SK-N-SH (cell line): ENCODE results near the gene EYA2. TPM values are rescaled to one million over a fixed set of nuclear protein-coding genes. Genes with fewer than 3 reads are reported as not detected.

ENCODE experiments used
- CTCF ChIA-PET: fragments of 300-600, 350-600 bp; formaldehyde crosslinking; extraction: SDS; loops from one replicate; lab custom pipeline; 2021; lab: Yijun Ruan, JAX
- POLR2A ChIA-PET: fragments of 350-600 bp; sonication (Branson Sonifier 250); formaldehyde crosslinking; extraction: SDS; loops from one replicate; lab custom pipeline; 2020; ENCODE audit warnings: antibody characterized with exemption, inconsistent platforms; lab: Yijun Ruan, JAX
- DNase-seq: peaks from one replicate; pipeline ENCODE4 v3.0.0; 2012
- H2AFZ ChIP-seq: fragments of 200-600 bp; sonication (generic); 2 replicates; pipeline ENCODE4 v1.8.1; 2016; ENCODE audit warnings: antibody characterized with exemption, mild to moderate bottlenecking, low read depth
- H3F3A ChIP-seq: fragments of 200-600 bp; sonication (generic); replicated peaks from 2 replicates; pipeline ENCODE3; 2016; ENCODE audit warnings: antibody characterized with exemption, mild to moderate bottlenecking; ENCODE audit not compliant: insufficient read depth
- H3K27ac ChIP-seq, 2 experiments: fragments of 200-500 bp in 1 of 2; fragments of 200-600 bp in 1 of 2; sonication (Bioruptor generic) in 1 of 2; sonication (generic), shearing (Covaris generic) in 1 of 2; 2 replicates each; pipeline versions ENCODE4 v1.5.1 to v1.6.1; 2014 to 2016; ENCODE audit warnings: low read depth in 2 of 2, inconsistent platforms in 1 of 2, low read length in 1 of 2, mild to moderate bottlenecking in 1 of 2, mixed read lengths in 1 of 2
- H3K27me3 ChIP-seq: fragments of 200-600 bp; sonication (generic), shearing (Covaris generic); 2 replicates; pipeline ENCODE4 v1.6.1; 2016; ENCODE audit warnings: mixed run types; ENCODE audit not compliant: insufficient read depth
- H3K36me3 ChIP-seq, 2 experiments: fragments of 200-500 bp in 1 of 2; fragments of 200-600 bp in 1 of 2; sonication (Bioruptor generic) in 1 of 2; sonication (generic) in 1 of 2; replicated peaks in 1 of 2; 2 replicates each; pipeline versions ENCODE3 to v1.5.1; 2014 to 2016; ENCODE audit warnings: low read length in 1 of 2, mild to moderate bottlenecking in 1 of 2; ENCODE audit not compliant: insufficient read depth in 2 of 2, control insufficient read depth in 1 of 2
- H3K4me1 ChIP-seq, 2 experiments: fragments of 200-500 bp in 1 of 2; fragments of 200-600 bp in 1 of 2; sonication (Bioruptor generic) in 1 of 2; sonication (generic), shearing (Covaris generic) in 1 of 2; 2 replicates each; pipeline versions ENCODE4 v1.5.1 to v1.6.1; 2014 to 2016; ENCODE audit warnings: low read depth in 1 of 2, low read length in 1 of 2, mixed run types in 1 of 2; ENCODE audit not compliant: insufficient read depth in 2 of 2, control insufficient read depth in 1 of 2
- H3K4me2 ChIP-seq: fragments of 200-600 bp; sonication (generic), shearing (Covaris generic); 2 replicates; pipeline ENCODE4 v1.6.1; 2017; ENCODE audit warnings: mixed run types
- H3K4me3 ChIP-seq, 2 experiments: fragments of 200-500 bp in 1 of 2; fragments of 200-600 bp in 1 of 2; sonication (Bioruptor generic) in 1 of 2; sonication (generic), shearing (Covaris generic) in 1 of 2; 2 replicates each; pipeline versions ENCODE4 v1.5.1 to v1.8.1; 2014 to 2016; ENCODE audit warnings: low read depth in 2 of 2, inconsistent platforms in 1 of 2, low read length in 1 of 2, mild to moderate bottlenecking in 1 of 2, mixed read lengths in 1 of 2, moderate library complexity in 1 of 2
- H3K79me2 ChIP-seq: fragments of 200-600 bp; sonication (generic); 2 replicates; pipeline ENCODE4 v1.8.1; 2017; ENCODE audit warnings: mild to moderate bottlenecking; ENCODE audit not compliant: insufficient read depth
- H3K9ac ChIP-seq: fragments of 200-600 bp; sonication (generic); 2 replicates; pipeline ENCODE4 v1.6.1; 2017; ENCODE audit warnings: mixed run types
- H3K9me2 ChIP-seq: fragments of 200-600 bp; sonication (generic); 2 replicates; pipeline ENCODE4 v1.6.1; 2017; ENCODE audit warnings: mixed run types
- H3K9me3 ChIP-seq: fragments of 200-600 bp; sonication (generic); 2 replicates; pipeline ENCODE4 v1.6.1; 2017; ENCODE audit warnings: mixed run types, mild to moderate bottlenecking, moderate library complexity
- H4K20me1 ChIP-seq: fragments of 200-600 bp; sonication (generic); 2 replicates; pipeline ENCODE4 v1.6.1; 2017; ENCODE audit warnings: mild to moderate bottlenecking, mixed run types; ENCODE audit not compliant: insufficient read depth
- EP300 ChIP-seq, 2 experiments: IDR thresholded peaks; 2 replicates each; pipeline versions ENCODE4 v1.4.0 to v1.6.1; 2012; ENCODE audit warnings: borderline replicate concordance in 1 of 2, low read depth in 1 of 2, low read length in 1 of 2
- FOXM1 ChIP-seq: IDR thresholded peaks from 2 replicates; pipeline ENCODE4 v1.4.0; 2012; ENCODE audit warnings: low read depth, mild to moderate bottlenecking
- GABPA ChIP-seq: IDR thresholded peaks from 2 replicates; pipeline ENCODE4 v1.4.0; 2012; ENCODE audit warnings: low read depth, mild to moderate bottlenecking
- JUND ChIP-seq: IDR thresholded peaks from 2 replicates; pipeline ENCODE4 v1.4.0; 2012
- NFIC ChIP-seq: IDR thresholded peaks from 2 replicates; pipeline ENCODE4 v1.4.0; 2012; ENCODE audit warnings: borderline replicate concordance
- NRF1 ChIP-seq: IDR thresholded peaks from 2 replicates; pipeline ENCODE4 v1.6.1; 2012; ENCODE audit warnings: low read depth, mild to moderate bottlenecking, low read length
- PBX3 ChIP-seq: IDR thresholded peaks from 2 replicates; pipeline ENCODE4; 2012
- POLR2AphosphoS5 ChIP-seq: IDR thresholded peaks from 2 replicates; pipeline ENCODE4 v1.6.1; 2012; ENCODE audit warnings: low read depth, low read length
- TCF12 ChIP-seq: IDR thresholded peaks from 2 replicates; pipeline ENCODE4 v1.4.0; 2012
- YY1 ChIP-seq: IDR thresholded peaks from 2 replicates; pipeline ENCODE4 v1.4.0; 2012; ENCODE audit warnings: low read depth, mild to moderate bottlenecking
- WGBS: methylation state at CpG from one replicate; pipeline ENCODE4 v1.1.6; 2017; ENCODE audit warnings: low lambda C conversion rate; 5-methylcytosine and 5-hydroxymethylcytosine counted together
- polyA plus RNA-seq, 3 experiments: library from polyadenylated mRNA; depleted of rRNA; stranded (reverse); fragments of >200 nt; gene quantifications; 2 replicates each; pipeline ENCODE4 v1.2.3, GENCODE V29; 2012
- TF ChIP-seq, protein P1 (sequence below): IDR thresholded peaks from 2 replicates; pipeline ENCODE4 v1.6.1; 2012; ENCODE audit warnings: mild to moderate bottlenecking, low read depth, low read length, moderate library complexity
- TF ChIP-seq, protein P2 (sequence below): IDR thresholded peaks from 2 replicates; pipeline ENCODE4 v1.4.0; 2012; ENCODE audit warnings: low read depth
- TF ChIP-seq, protein P3 (sequence below): IDR thresholded peaks from 2 replicates; pipeline ENCODE4 v1.4.0; 2012; ENCODE audit warnings: low read depth, borderline replicate concordance

EYA2 gene
- polyA plus RNA-seq, 1 of the 3 experiments (the other 2 are of a cell fraction) = 0.05 TPM

DNA sequence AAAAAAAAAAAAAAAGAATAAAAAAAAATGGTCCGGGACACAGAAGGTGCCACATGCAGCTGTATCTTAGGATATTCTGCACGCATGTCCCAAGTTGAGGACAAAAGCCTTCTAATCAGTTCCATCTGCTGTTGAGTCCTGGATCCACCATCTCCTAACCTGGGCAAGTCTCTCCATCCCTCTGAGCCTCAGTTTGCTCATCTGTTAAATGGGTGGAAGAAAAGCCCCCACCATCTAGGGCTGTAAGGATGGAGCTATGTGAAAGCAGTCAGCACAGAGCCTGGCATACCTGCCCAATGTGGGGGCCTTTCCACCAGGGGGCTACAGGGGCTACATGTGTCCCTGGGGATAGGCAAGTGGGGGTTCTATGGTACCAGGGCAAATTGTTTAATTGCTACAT, 253.4 kb downstream of the EYA2 start (continued):
- TF ChIP-seq PBX3 (no peak), NRF1 (no peak), YY1 (no peak), NFIC (no peak)

GRCh38 chr20:47149939-47150338, 255.3 kb downstream of the EYA2 start:
- no peaks in the 10 kb centered on the region for H4K20me1 ChIP-seq
- no peak for DNase-seq
- peaks cover 3% of the 10 kb centered on the region for H3F3A ChIP-seq
- no peaks in the 10 kb centered on the region for H3K9me2 ChIP-seq
- WGBS = 88% methylated on average over 5 of the region's 5 CpGs
- H3K4me2 ChIP-seq = no peak overlapping the region
- H3K27ac ChIP-seq = no peak overlapping the region
- no peaks in the 10 kb centered on the region for H3K27me3 ChIP-seq
- no peak overlapping the region for H2AFZ ChIP-seq
- H3K9ac ChIP-seq = no peak overlapping the region
- H3K4me3 ChIP-seq = no peak overlapping the region
- CTCF ChIA-PET = interaction anchor here (0.6 to 11.7 kb wide), 13 partner anchors 9 to 427 kb away, joined by 3 to 163 read pairs (median 4); no protein-coding TSS in a partner anchor
- peaks cover 5 to 8% of the 10 kb centered on the region in 2 experiments; a peak in 1 of 4 replicates for H3K4me1 ChIP-seq
- no peaks in the 10 kb centered on the region for H3K79me2 ChIP-seq
- POLR2A ChIA-PET = no interaction called here
- TF ChIP-seq POLR2AphosphoS5 (no peak), EP300 (IDR thresholded peaks at IDR 0.05; ENCODE audit: borderline replicate concordance in 1 of 2, low read depth in 1 of 2, low read length in 1 of 2) (no peak), FOXM1 (no peak), GABPA (no peak), TCF12 (no peak), JUND (no peak)
- TF ChIP-seq, protein P1, sequence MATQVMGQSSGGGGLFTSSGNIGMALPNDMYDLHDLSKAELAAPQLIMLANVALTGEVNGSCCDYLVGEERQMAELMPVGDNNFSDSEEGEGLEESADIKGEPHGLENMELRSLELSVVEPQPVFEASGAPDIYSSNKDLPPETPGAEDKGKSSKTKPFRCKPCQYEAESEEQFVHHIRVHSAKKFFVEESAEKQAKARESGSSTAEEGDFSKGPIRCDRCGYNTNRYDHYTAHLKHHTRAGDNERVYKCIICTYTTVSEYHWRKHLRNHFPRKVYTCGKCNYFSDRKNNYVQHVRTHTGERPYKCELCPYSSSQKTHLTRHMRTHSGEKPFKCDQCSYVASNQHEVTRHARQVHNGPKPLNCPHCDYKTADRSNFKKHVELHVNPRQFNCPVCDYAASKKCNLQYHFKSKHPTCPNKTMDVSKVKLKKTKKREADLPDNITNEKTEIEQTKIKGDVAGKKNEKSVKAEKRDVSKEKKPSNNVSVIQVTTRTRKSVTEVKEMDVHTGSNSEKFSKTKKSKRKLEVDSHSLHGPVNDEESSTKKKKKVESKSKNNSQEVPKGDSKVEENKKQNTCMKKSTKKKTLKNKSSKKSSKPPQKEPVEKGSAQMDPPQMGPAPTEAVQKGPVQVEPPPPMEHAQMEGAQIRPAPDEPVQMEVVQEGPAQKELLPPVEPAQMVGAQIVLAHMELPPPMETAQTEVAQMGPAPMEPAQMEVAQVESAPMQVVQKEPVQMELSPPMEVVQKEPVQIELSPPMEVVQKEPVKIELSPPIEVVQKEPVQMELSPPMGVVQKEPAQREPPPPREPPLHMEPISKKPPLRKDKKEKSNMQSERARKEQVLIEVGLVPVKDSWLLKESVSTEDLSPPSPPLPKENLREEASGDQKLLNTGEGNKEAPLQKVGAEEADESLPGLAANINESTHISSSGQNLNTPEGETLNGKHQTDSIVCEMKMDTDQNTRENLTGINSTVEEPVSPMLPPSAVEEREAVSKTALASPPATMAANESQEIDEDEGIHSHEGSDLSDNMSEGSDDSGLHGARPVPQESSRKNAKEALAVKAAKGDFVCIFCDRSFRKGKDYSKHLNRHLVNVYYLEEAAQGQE = no peak
- TF ChIP-seq, protein P2, sequence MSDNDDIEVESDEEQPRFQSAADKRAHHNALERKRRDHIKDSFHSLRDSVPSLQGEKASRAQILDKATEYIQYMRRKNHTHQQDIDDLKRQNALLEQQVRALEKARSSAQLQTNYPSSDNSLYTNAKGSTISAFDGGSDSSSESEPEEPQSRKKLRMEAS = no peak
- TF ChIP-seq, protein P3, sequence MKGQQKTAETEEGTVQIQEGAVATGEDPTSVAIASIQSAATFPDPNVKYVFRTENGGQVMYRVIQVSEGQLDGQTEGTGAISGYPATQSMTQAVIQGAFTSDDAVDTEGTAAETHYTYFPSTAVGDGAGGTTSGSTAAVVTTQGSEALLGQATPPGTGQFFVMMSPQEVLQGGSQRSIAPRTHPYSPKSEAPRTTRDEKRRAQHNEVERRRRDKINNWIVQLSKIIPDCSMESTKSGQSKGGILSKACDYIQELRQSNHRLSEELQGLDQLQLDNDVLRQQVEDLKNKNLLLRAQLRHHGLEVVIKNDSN = no peak
- no peaks in the 10 kb centered on the region for H3K36me3 ChIP-seq
- no peaks in the 10 kb centered on the region for H3K9me3 ChIP-seq
